ENCODE data around the gene AXIN1. TPM values are rescaled to one million over a fixed set of nuclear protein-coding genes. Genes with fewer than 3 reads are reported as not detected.

The AXIN1 gene
- total RNA-seq, 4 donors from 2014 or later = 34.3 to 38.4 (median 37.2) TPM

- Histone ChIP-seq H3K27me3 (no peaks in the 10 kb centered on the region), H3K9me3 (no peaks in the 10 kb centered on the region), H3K4me3 (no peak overlapping the region), H3K4me1 (peaks cover 27% of the 10 kb centered on the region), H3K36me3 (peaks cover 4% of the 10 kb centered on the region), H3K27ac (no peak overlapping the region)
- TF ChIP-seq CTCF (IDR thresholded peaks at IDR 0.05) (no peak), POLR2AphosphoS5 (IDR thresholded peaks at IDR 0.05) (no peak), POLR2A (IDR thresholded peaks at IDR 0.05) (no peak), EP300 (IDR thresholded peaks at IDR 0.05) (no peak)
- DNase-seq (ENCODE audit: low spot score in 2 of 2) = no peak
- 88% methylated on average over 10 of the region's 17 CpGs for WGBS
Measured at GRCh38 chr16:324201-324450, 28.4 kb downstream of the AXIN1 start.

GRCh38 chr16:322476-323143 lies 29.9 kb downstream of the AXIN1 start:
- 94% methylated on average over 12 of the region's 13 CpGs for WGBS
- TF ChIP-seq POLR2A (IDR thresholded peaks at IDR 0.05) = no peak
- no peak for TF ChIP-seq POLR2AphosphoS5 (IDR thresholded peaks at IDR 0.05)
- no peak for TF ChIP-seq EP300 (IDR thresholded peaks at IDR 0.05)
- no peak for TF ChIP-seq CTCF (IDR thresholded peaks at IDR 0.05)
- H3K4me1 ChIP-seq = peaks cover 20% of the 10 kb centered on the region

GRCh38 chr16:321532-321931 lies 31.0 kb downstream of the AXIN1 start:
- 69% methylated on average over 9 of the region's 9 CpGs for WGBS
- H3K27me3 ChIP-seq = no peaks in the 10 kb centered on the region
- H3K36me3 ChIP-seq = peaks cover 18% of the 10 kb centered on the region
- no peak overlapping the region for H3K27ac ChIP-seq
- H3K4me1 ChIP-seq = peaks cover 9% of the 10 kb centered on the region
- H3K9me3 ChIP-seq = no peaks in the 10 kb centered on the region
- H3K4me3 ChIP-seq = no peak overlapping the region
- no peak for DNase-seq (ENCODE audit: low spot score in 2 of 2)
- no peak for TF ChIP-seq POLR2AphosphoS5 (IDR thresholded peaks at IDR 0.05)

More at GRCh38 chr16:322476-323143, 29.9 kb downstream of the AXIN1 start:
- Histone ChIP-seq H3K27me3 (no peaks in the 10 kb centered on the region), H3K4me3 (no peak overlapping the region), H3K27ac (no peak overlapping the region), H3K9me3 (no peaks in the 10 kb centered on the region), H3K36me3 (peaks cover 18% of the 10 kb centered on the region)
- no peak for DNase-seq (ENCODE audit: low spot score in 2 of 2)

GRCh38 chr16:320206-320605 lies 32.3 kb downstream of the AXIN1 start:
- no peaks in the 10 kb centered on the region for H3K9me3 ChIP-seq
- no peaks in the 10 kb centered on the region for H3K27me3 ChIP-seq
- no peak overlapping the region for H3K27ac ChIP-seq
- H3K4me1 ChIP-seq = peaks cover 5% of the 10 kb centered on the region
- H3K36me3 ChIP-seq = peaks cover 18% of the 10 kb centered on the region
- TF ChIP-seq POLR2A (IDR thresholded peaks at IDR 0.05) = no peak
- no peak for TF ChIP-seq CTCF (IDR thresholded peaks at IDR 0.05)
- no peak for TF ChIP-seq EP300 (IDR thresholded peaks at IDR 0.05)
- no peak for TF ChIP-seq POLR2AphosphoS5 (IDR thresholded peaks at IDR 0.05)
- H3K4me3 ChIP-seq = no peak overlapping the region
- 90% methylated on average over 5 of the region's 5 CpGs for WGBS
- DNase-seq (ENCODE audit: low spot score in 2 of 2) = no peak

GRCh38 chr16:318628-319027 lies 33.9 kb downstream of the AXIN1 start:
- H3K4me1 ChIP-seq = no peaks in the 10 kb centered on the region
- no peak for TF ChIP-seq POLR2AphosphoS5 (IDR thresholded peaks at IDR 0.05)
- no peak for TF ChIP-seq POLR2A (IDR thresholded peaks at IDR 0.05)
- no peak for TF ChIP-seq CTCF (IDR thresholded peaks at IDR 0.05)
- no peak for TF ChIP-seq EP300 (IDR thresholded peaks at IDR 0.05)
- no peak overlapping the region for H3K27ac ChIP-seq
- H3K9me3 ChIP-seq = no peaks in the 10 kb centered on the region
- no peak overlapping the region for H3K4me3 ChIP-seq
- no peak for DNase-seq (ENCODE audit: low spot score in 2 of 2)
- 93% methylated on average over 22 of the region's 22 CpGs for WGBS
- H3K27me3 ChIP-seq = no peaks in the 10 kb centered on the region
- H3K36me3 ChIP-seq = peaks cover 31% of the 10 kb centered on the region

GRCh38 chr16:317583-317982 lies 34.9 kb downstream of the AXIN1 start:
- Histone ChIP-seq H3K4me3 (no peak overlapping the region), H3K36me3 (peaks cover 41% of the 10 kb centered on the region), H3K4me1 (no peaks in the 10 kb centered on the region), H3K27ac (no peak overlapping the region), H3K9me3 (no peaks in the 10 kb centered on the region), H3K27me3 (no peaks in the 10 kb centered on the region)
- TF ChIP-seq POLR2A (IDR thresholded peaks at IDR 0.05) (no peak), POLR2AphosphoS5 (IDR thresholded peaks at IDR 0.05) (no peak)
- DNase-seq (ENCODE audit: low spot score in 2 of 2) = no peak
- WGBS = 89% methylated on average over 3 of the region's 5 CpGs
